ENCODE measurements around the gene CDKN2B.
A peak's percentile ranks its signal among the peaks of the same experiment; 100 is the strongest.
"Not testable (repeated sequence)": the region's sequence is repeated elsewhere in the genome, so short reads cannot be mapped to it uniquely, and the experiment has no call there.

Gene CDKN2B, protein sequence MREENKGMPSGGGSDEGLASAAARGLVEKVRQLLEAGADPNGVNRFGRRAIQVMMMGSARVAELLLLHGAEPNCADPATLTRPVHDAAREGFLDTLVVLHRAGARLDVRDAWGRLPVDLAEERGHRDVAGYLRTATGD

DNA sequence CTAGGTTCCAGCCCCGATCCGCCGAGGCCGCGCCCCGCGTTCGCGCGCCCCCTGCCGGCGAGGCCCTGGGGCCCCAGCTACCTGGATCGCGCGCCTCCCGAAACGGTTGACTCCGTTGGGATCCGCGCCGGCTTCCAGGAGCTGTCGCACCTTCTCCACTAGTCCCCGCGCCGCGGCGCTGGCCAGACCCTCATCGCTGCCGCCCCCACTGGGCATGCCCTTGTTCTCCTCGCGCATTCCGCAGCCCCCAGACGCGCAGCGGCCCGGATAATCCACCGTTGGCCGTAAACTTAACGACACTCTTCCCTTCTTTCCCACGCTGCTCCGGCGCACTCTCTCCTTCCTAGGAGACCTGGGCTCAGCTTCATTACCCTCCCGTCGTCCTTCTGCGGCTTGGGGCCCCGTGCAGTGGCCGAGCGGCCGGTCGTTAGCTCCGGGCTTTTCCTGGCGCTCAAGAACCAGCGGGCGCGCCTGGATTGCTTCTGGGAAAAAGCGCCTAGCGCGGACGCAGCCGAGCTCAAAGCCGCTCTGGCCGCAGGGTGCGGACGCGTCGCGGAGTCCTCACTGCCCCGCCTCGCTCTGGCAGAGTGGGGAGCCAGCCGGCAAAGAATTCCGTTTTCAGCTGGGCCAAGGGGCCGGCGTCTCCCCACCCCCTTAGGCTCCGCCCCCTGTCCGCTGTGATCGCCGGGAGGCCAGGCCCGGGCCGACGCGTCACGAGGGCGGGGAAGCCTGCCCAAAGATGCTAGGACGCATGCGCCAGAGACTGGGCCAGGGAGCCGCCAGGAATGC is at the start of gene CDKN2B:
CDKN2B (minus strand) TSS at position 589 of the 789 bp plus-strand sequence; CDS start at position 237, 352 bp downstream.
- TF ChIP-seq, protein P1, sequence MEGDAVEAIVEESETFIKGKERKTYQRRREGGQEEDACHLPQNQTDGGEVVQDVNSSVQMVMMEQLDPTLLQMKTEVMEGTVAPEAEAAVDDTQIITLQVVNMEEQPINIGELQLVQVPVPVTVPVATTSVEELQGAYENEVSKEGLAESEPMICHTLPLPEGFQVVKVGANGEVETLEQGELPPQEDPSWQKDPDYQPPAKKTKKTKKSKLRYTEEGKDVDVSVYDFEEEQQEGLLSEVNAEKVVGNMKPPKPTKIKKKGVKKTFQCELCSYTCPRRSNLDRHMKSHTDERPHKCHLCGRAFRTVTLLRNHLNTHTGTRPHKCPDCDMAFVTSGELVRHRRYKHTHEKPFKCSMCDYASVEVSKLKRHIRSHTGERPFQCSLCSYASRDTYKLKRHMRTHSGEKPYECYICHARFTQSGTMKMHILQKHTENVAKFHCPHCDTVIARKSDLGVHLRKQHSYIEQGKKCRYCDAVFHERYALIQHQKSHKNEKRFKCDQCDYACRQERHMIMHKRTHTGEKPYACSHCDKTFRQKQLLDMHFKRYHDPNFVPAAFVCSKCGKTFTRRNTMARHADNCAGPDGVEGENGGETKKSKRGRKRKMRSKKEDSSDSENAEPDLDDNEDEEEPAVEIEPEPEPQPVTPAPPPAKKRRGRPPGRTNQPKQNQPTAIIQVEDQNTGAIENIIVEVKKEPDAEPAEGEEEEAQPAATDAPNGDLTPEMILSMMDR (conservative IDR thresholded peaks at IDR 0.05; ENCODE audit: low read depth, low read length), result peak; percentile 75

DNA sequence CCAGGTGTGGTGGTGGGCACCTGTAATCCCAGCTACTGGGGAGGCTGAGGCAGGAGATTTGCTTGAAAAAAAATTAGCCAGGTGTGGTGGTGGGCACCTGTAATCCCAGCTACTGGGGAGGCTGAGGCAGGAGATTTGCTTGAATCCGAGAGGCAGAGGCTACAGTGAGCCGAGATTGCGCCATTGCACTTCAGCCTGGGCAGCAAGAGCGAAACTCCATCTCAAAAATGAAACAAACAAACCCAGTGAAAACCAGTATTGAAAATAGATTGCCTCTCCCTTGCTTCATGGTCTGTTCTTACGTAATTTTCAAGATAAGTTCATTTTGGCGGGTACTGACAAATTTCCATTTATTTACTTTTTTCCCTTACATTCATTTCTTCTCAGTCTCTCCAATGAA is 48.9 kb upstream of the CDKN2B start:
- not testable (repeated sequence) for DNase-seq (ENCODE audit: low read depth); H3K4me3 ChIP-seq (ENCODE audit: low read length)

More for the DNA sequence above, at the start of gene CDKN2B:
- peak within 1 kb of the TSS; percentile 74 for H3K4me3 ChIP-seq (ENCODE audit: low read length)
- peak; percentile 85 for DNase-seq (ENCODE audit: low read depth)

DNA sequence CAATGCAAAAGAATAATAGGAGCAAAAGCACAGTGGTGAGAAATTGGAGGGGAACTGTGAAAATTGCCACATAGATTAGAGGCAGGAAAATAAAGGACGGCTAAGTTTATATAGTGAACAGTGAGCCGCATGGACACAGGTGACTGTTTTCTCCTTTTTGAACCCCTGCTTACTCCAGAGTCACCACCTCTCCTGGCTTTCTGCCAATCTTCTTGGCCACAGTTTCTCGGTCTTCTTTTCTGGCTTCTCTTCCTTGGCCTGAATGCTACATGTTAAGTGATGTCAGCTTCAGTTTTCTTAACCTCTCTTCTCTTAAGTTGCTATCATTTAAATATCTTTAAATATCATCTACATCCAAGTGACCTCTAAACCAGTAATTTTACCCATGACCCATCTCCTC is 47.3 kb upstream of the CDKN2B start:
- TF ChIP-seq, protein P1 (conservative IDR thresholded peaks at IDR 0.05; ENCODE audit: low read depth, low read length), result no peak
- DNase-seq (ENCODE audit: low read depth), result no peak
- no peak overlapping the region for H3K4me3 ChIP-seq (ENCODE audit: low read length)

DNA sequence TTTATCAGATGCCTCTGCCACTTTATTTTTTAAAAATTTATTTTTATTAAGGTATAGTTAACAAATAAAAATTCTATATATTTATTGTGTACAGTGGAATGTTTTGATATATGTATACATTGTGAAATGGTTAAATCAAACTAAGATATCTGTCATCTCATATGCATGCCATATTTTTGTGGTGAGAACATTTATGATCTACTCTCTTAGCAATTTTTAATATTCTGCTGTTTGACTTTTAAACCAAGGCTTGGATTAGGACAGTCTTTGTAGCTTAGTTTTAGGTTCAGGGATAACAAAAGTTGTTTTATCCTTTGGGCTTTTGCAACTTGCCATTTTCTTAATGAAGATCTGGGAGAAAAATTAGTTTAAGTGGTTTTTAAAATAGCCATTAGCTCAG is 46.0 kb upstream of the CDKN2B start:
- TF ChIP-seq, protein P1 (conservative IDR thresholded peaks at IDR 0.05; ENCODE audit: low read depth, low read length), result no peak
- no peak overlapping the region for H3K4me3 ChIP-seq (ENCODE audit: low read length)
- no peak for DNase-seq (ENCODE audit: low read depth)

DNA sequence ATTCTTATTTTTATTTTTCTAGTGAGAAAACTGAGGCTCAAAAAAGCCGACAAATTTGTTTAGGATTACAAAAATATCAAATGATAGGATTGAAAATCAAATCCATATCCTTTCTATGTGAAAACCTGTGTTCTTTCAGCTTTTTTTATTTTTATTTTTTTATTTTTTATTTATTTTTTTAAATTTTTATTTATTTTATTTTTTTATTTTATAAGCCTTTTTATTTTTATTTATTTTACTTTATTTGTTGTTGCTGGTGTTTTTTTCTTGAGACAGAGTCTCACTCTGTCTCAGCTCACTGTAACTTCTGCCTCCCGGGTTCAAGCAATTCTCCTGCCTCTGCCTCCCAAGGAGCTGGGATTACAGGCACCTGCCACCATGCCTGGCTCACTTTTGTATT is 45.4 kb upstream of the CDKN2B start:
- no peak overlapping the region for H3K4me3 ChIP-seq (ENCODE audit: low read length)
- no peak for DNase-seq (ENCODE audit: low read depth)

DNA sequence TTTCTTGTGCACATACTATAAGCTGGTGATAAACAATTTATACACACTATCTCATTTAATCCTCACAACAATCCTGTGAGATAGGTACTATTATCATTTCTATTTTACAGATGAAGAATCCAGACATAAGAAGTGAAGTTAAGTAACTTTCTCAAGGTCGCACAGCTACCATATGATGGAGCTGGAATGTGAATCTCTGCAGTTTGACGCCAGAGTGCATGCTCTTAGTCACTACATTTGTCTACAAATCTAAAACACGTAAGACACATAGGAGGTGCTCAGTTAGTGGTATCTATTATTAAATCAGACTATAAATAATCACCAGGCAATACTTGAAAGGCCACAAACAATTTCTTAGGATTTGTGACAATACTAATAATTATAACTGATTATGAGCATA is 45.0 kb upstream of the CDKN2B start:
- TF ChIP-seq, protein P1 (conservative IDR thresholded peaks at IDR 0.05; ENCODE audit: low read depth, low read length), result no peak
- H3K4me3 ChIP-seq (ENCODE audit: low read length), result no peak overlapping the region
- DNase-seq (ENCODE audit: low read depth), result no peak

More for the DNA sequence above, 45.4 kb upstream of the CDKN2B start:
- TF ChIP-seq, protein P1 (conservative IDR thresholded peaks at IDR 0.05; ENCODE audit: low read depth, low read length), result no peak

DNA sequence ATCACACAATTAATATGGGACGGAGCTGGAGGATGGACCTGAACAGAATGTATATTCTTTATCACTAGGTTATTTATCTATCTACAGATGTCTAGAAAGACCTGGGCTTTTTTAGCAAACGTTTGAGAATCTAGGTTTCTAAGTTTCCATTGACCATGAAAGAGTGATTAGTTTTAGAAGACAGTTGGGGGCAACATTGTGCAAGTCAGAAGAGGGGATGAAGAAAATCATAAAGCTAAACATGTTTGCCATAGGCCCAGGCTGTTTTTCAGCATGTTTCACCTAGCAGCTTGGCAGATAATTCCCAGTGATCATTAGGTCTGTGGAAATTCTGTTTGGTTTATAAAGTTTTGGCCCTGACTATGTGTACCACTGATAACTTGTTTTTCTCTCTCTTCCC is 44.1 kb upstream of the CDKN2B start:
- no peak for DNase-seq (ENCODE audit: low read depth)
- TF ChIP-seq, protein P1 (conservative IDR thresholded peaks at IDR 0.05; ENCODE audit: low read depth, low read length), result no peak
- H3K4me3 ChIP-seq (ENCODE audit: low read length), result no peak overlapping the region
